Suprapubic skin (tissue), 4 donors: ENCODE data around the gene MDM1.

Experiments used
- CTCF ChIP-seq, 2 donors: fragments of 200-600 bp in 1 of 2; fragments of 450-650 bp in 1 of 2; sonication (generic) in 1 of 2; IDR thresholded peaks; one replicate each; pipeline ENCODE4 v1.5.1; 2016 to 2019; ENCODE audit warnings: antibody characterized with exemption in 2 of 2, mild to moderate bottlenecking in 1 of 2, moderate library complexity in 1 of 2
- POLR2A ChIP-seq, 2 donors: fragments of 450-650 bp; IDR thresholded peaks; one replicate each; pipeline ENCODE4 v1.6.1; 2017; ENCODE audit warnings: antibody characterized with exemption in 2 of 2, mild to moderate bottlenecking in 2 of 2, moderate library complexity in 2 of 2
- POLR2AphosphoS5 ChIP-seq, 3 donors: sonication (generic); formaldehyde crosslinking; IDR thresholded peaks; one replicate each; pipeline ENCODE4 v1.6.1; 2017; ENCODE audit warnings: antibody characterized with exemption in 3 of 3

GRCh38 chr12:68305278-68305677, 26.9 kb downstream of the MDM1 start:
- TF ChIP-seq POLR2A (IDR thresholded peaks at IDR 0.05) (no peak), POLR2AphosphoS5 (IDR thresholded peaks at IDR 0.05) (no peak), CTCF (IDR thresholded peaks at IDR 0.05) (no peak)
